Measurements from ENCODE around the gene LSM14B.

GRCh38 chr20:62119591-62120364 is 2.5 kb upstream of the LSM14B start:
- TF ChIP-seq POLR2A (IDR thresholded peaks at IDR 0.05), result peak in 1 of 2 donors; percentile 79
- TF ChIP-seq CTCF (IDR thresholded peaks at IDR 0.05), result no peak

Measured in Peyer's patch (tissue), 4 donors.